Heart right ventricle (tissue), 16 donors: Measurements from ENCODE around the gene AEBP1. TPM values are rescaled to one million over a fixed set of nuclear protein-coding genes. Genes with fewer than 3 reads are reported as not detected.

Experiments used
- ATAC-seq, 8 donors: fragments of 200-7000 bp; cut with Tn5 transposase; one replicate each; pipeline ENCODE4 v1.9.1; 2020; ENCODE audit warnings: mild to moderate bottlenecking in 8 of 8, moderate library complexity in 8 of 8, moderate number of reproducible peaks in 1 of 8
- DNase-seq, 2 donors: peaks; one replicate each; pipeline ENCODE4 v3.0.0-alpha.2; 2020
- H3K27ac ChIP-seq, 10 donors: fragments of 200-600 bp; sonication (generic) in 2 of 10; one replicate each; pipeline versions ENCODE4 v1.5.0 to v1.8.0; 2020 to 2022; ENCODE audit warnings: mild to moderate bottlenecking in 3 of 10
- H3K27me3 ChIP-seq, 7 donors: fragments of 200-600 bp; one replicate each; pipeline ENCODE4 v1.8.0; 2021 to 2022; ENCODE audit warnings: mild to moderate bottlenecking in 2 of 7
- H3K36me3 ChIP-seq, 9 donors: fragments of 200-600 bp; sonication (generic) in 1 of 9; one replicate each; pipeline versions ENCODE4 v1.5.0 to v1.8.0; 2020 to 2022; ENCODE audit warnings: mild to moderate bottlenecking in 2 of 9
- H3K4me1 ChIP-seq, 9 donors: fragments of 200-600 bp; sonication (generic) in 1 of 9; one replicate each; pipeline versions ENCODE4 v1.5.0 to v1.8.0; 2020 to 2022; ENCODE audit warnings: mild to moderate bottlenecking in 4 of 9
- H3K4me3 ChIP-seq, 10 donors: fragments of 200-600 bp; sonication (generic) in 2 of 10; one replicate each; pipeline versions ENCODE4 v1.5.0 to v1.8.0; 2020 to 2022; ENCODE audit warnings: mild to moderate bottlenecking in 7 of 10, moderate library complexity in 2 of 10
- H3K9me3 ChIP-seq, 11 donors: fragments of 200-600 bp in 10 of 11; sonication (generic) in 2 of 11; one replicate each; pipeline versions ENCODE4 v1.5.0 to v1.8.0; 2013 to 2022; ENCODE audit warnings: mild to moderate bottlenecking in 2 of 11, control low read depth in 1 of 11, moderate library complexity in 1 of 11
- WGBS, 2 donors: extraction: QIAGEN DNeasy Blood & Tissue Kit; methylation state at CpG; one replicate each; pipeline ENCODE4 v1.1.7; 2013; ENCODE audit warnings: inconsistent platforms in 1 of 2; 5-methylcytosine and 5-hydroxymethylcytosine counted together
- intact Hi-C, 10 donors: fragments of 100-400 bp; cut with DNase I; formaldehyde crosslinking; loops; one replicate each; pipeline versions ENCODE4 v1.11.1 to v1.14.2; 2022
- polyA plus RNA-seq, 2 donors: library from polyadenylated mRNA; stranded (reverse); fragments of 200-250 nt; gene quantifications; one replicate each; pipeline ENCODE4 v1.2.3, GENCODE V29; 2013
- total RNA-seq, 10 donors: library from RNA; stranded (reverse); fragmentation: NEBNext Ultra II Directional in 3 of 10; extraction: Animal tissue kit (Norgen Biotek cat#: 25700) in 3 of 10; gene quantifications; one replicate each; pipeline versions ENCODE4 v1.2.1 to v1.2.4, GENCODE V29; 2021 to 2023
- TF ChIP-seq, protein P1 (sequence below), 9 donors: fragments of 200-600 bp; sonication (generic) in 2 of 9; IDR thresholded peaks; one replicate each; pipeline versions ENCODE4 v1.5.0 to v1.8.0; 2021 to 2022; ENCODE audit warnings: antibody characterized with exemption in 9 of 9, mild to moderate bottlenecking in 5 of 9, moderate library complexity in 1 of 9
- donor health status: Arrhythmogenic right ventricular cardiomyopathy.
- donor health status: ischemic (EF 13 %, LVEDD 7.1; RV severe dilation, severe dysfunction).
- donor health status: healthy with polysubstance abuse.
- donor health status: DM: no; HTN: yes; CAD: no.
- donor health status: DM: no; HTN: no; CAD: no.
- donor health status: ischemic (EF 25% LVEDD 6.9; RV normal size, moderate dysfunction).
- donor health status: ischemic (EF 25% LVEDD 5.7; RV mildly dilated, moderate dysfunction).
- donor health status: healthy.
- donor health status: DM: yes; HTN: yes; CAD: no.
- donor health status: Ischemic cardiomyopathy.
- donor health status: ischemic (EF 35%, LVEDD 5.7; RV mildly dilated, moderate dysfunction).
- donor health status: nonischemic (EF 11% LVEDD 7.7; RV severe dilation, severe dysfunction).
- donor health status: DM: yes; HTN: yes; CAD: no.
- donor health status: PGD.
- donor health status: ischemic (EF 29% LVEDD 5.4; RV normal size, mild dysfunction).
- donor health status: nonischemic (EF 23%, LVEDD 6.1; RV moderate dilation, normal function).

The AEBP1 gene
- total and polyA plus RNA-seq, 12 donors, result 14.1 to 33.7 (median 21.6) TPM

DNA sequence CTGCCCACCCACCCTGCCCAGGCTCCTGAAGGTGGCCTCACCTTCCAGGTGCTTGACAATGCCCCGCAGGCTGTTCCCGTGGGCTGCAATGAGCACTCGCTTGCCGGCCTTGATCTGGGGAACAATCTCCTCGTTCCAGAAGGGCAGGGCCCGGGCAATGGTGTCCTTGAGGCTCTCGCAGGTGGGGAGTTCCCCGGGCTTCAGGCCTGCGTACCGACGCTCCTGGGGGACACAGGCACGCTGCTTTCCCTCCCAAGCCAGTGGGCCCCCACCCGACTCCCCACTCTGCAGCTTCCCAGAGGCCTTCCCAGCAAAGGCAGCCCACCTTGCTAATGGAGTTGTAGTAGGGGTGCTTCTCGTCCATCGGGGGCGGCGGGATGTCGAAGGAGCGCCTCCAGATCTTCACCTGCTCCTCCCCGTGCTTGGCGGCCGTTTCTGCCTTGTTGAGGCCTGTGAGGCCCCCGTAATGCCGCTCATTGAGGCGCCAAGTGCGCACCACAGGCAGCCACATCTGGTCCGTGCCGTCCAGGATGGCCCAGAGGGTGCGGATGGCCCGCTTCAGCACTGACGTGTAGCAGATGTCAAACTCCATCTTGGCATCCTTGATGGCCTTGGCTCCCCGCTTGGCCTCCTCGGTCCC lies 39.2 kb upstream of the AEBP1 start:
- WGBS, 2 donors, result 14 to 25% methylated on average over 33 of the region's 33 CpGs
- H3K36me3 ChIP-seq, result peaks cover 0 to 30% (median 15%) of the 10 kb centered on the region in 9 donors

GRCh38 chr7:44065431-44066110 lies 38.6 kb upstream of the AEBP1 start, which contains the start of gene PGAM2:
TSS of gene PGAM2 (minus strand) at chr7:44065567. CDS start at chr7:44065529, 38 bp downstream.
- WGBS, 2 donors, result 11 to 16% methylated on average over 13 to 14 of the region's 14 CpGs
- Histone ChIP-seq H3K27me3 (no peaks in the 10 kb centered on the region), H3K4me1 (peaks cover 17 to 69% (median 48%) of the 10 kb centered on the region in 9 donors), H3K4me3 (peak within 1 kb of the TSS; percentile 41 to 59 (median 52)), H3K27ac (peak within 1 kb of the TSS; percentile 60 to 89 (median 81)), H3K36me3 (peaks cover 0 to 23% (median 9%) of the 10 kb centered on the region in 9 donors), H3K9me3 (no peaks in the 10 kb centered on the region)
- ATAC-seq (peak; percentile 57 to 88 (median 76)), DNase-seq (peak; percentile 83 to 86)
- intact Hi-C loops, result no loop called here
- TF ChIP-seq, protein P1, sequence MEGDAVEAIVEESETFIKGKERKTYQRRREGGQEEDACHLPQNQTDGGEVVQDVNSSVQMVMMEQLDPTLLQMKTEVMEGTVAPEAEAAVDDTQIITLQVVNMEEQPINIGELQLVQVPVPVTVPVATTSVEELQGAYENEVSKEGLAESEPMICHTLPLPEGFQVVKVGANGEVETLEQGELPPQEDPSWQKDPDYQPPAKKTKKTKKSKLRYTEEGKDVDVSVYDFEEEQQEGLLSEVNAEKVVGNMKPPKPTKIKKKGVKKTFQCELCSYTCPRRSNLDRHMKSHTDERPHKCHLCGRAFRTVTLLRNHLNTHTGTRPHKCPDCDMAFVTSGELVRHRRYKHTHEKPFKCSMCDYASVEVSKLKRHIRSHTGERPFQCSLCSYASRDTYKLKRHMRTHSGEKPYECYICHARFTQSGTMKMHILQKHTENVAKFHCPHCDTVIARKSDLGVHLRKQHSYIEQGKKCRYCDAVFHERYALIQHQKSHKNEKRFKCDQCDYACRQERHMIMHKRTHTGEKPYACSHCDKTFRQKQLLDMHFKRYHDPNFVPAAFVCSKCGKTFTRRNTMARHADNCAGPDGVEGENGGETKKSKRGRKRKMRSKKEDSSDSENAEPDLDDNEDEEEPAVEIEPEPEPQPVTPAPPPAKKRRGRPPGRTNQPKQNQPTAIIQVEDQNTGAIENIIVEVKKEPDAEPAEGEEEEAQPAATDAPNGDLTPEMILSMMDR (IDR thresholded peaks at IDR 0.05), result no peak

More for the DNA sequence above, 39.2 kb upstream of the AEBP1 start:
- TF ChIP-seq, protein P1 (IDR thresholded peaks at IDR 0.05), result no peak
- intact Hi-C loops, result no loop called here
- Histone ChIP-seq H3K27me3 (no peaks in the 10 kb centered on the region), H3K4me3 (peak overlapping the region; percentile 41 to 59 (median 52)), H3K9me3 (no peaks in the 10 kb centered on the region), H3K27ac (peak overlapping the region; percentile 60 to 89 (median 81)), H3K4me1 (peaks cover 17 to 75% (median 48%) of the 10 kb centered on the region in 9 donors)
- DNase-seq (peak in 1 of 2 donors; percentile 25), ATAC-seq (peak in 6 of 8 donors; percentile 8 to 28 (median 22))

DNA sequence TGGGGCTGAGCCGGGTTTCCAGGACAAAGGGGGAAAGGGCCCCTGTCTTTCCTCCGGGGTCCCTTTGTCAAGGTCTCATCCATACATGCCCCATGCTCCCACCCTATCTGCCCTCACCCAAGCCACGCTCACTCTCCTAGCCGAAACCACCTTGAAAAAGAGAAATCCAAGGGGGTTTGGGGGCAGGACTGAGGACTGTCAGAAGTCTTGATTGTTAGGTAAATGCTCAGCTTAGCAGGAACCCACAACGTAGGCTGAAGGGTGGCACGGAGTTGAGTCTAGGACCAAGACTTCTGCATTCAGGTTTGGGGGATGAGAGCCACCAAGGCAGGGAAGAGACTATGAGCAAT lies 38.1 kb upstream of the AEBP1 start:
- 44 to 51% methylated on average over 6 of the region's 6 CpGs for WGBS, 2 donors
- no peak overlapping the region for H3K4me3 ChIP-seq

DNA sequence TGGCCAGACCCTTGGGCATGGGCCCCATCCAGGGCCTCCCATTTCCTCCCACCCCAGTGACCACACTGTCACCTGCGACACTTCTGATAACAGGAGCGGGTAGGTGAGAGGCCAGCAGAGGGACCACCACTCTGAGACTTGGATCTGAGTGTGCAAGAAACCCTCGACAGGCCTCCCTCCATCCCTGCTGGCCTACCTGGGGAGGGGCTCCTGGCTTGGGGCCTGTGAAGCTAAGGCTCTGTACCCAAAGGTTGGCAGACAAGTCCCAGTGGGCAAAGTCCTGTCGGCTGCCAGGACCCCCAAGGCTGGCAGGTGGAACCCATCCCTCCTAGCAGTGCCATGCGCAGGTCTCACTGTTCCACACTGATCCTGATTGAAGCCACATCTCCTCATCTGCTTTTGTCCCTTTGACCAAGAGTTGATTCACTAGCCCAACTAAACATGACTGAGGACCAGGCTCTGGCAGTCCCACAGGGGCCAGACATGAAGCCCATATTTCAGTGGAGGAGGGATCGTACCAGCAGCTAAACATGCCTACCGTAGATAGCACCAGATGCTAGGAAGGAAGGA lies 37.6 kb upstream of the AEBP1 start:
- intact Hi-C loops, result no loop called here
- Histone ChIP-seq H3K27ac (peak overlapping the region in 5 of 10 donors; percentile 59 to 89 (median 83)), H3K27me3 (no peaks in the 10 kb centered on the region), H3K4me1 (peaks cover 17 to 64% (median 47%) of the 10 kb centered on the region in 9 donors), H3K4me3 (no peak overlapping the region), H3K9me3 (no peaks in the 10 kb centered on the region), H3K36me3 (peaks cover 0 to 13% (median 4%) of the 10 kb centered on the region in 9 donors)
- 70 to 75% methylated on average over 7 of the region's 7 CpGs for WGBS, 2 donors
- TF ChIP-seq, protein P1 (IDR thresholded peaks at IDR 0.05), result no peak
- ATAC-seq (no peak), DNase-seq (no peak)

More for the DNA sequence above, 38.1 kb upstream of the AEBP1 start:
- Histone ChIP-seq H3K9me3 (no peaks in the 10 kb centered on the region), H3K27me3 (no peaks in the 10 kb centered on the region), H3K27ac (peak overlapping the region in 7 of 10 donors; percentile 59 to 89 (median 80)), H3K4me1 (peaks cover 17 to 64% (median 44%) of the 10 kb centered on the region in 9 donors), H3K36me3 (peaks cover 0 to 18% (median 4%) of the 10 kb centered on the region in 9 donors)
- DNase-seq (no peak), ATAC-seq (no peak)
- TF ChIP-seq, protein P1 (IDR thresholded peaks at IDR 0.05), result no peak
- intact Hi-C loops, result no loop called here
